ENCODE measurements around the gene SPAG16.
"Not testable (repeated sequence)": the region's sequence is repeated elsewhere in the genome, so short reads cannot be mapped to it uniquely, and the experiment has no call there.

SPAG16 gene

DNA sequence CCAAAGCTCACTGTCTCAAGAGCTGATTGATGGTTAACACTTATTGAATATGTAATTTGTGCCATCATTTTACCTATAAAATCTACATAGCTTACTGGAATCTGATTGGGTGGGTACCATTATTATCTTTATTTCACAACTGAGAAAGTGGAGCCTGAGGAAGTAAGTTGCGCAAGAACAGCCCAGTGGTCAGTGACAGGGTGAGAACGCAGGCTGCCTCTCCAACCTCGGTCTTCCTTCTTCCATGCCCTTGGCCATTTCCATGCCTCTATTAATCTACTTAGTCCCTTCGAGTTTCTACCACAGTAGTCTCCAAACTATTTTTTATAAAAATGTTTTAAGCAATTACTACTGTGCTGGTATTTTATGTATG is 735.7 kb downstream of the SPAG16 start:
- no peak for DNase-seq

DNA sequence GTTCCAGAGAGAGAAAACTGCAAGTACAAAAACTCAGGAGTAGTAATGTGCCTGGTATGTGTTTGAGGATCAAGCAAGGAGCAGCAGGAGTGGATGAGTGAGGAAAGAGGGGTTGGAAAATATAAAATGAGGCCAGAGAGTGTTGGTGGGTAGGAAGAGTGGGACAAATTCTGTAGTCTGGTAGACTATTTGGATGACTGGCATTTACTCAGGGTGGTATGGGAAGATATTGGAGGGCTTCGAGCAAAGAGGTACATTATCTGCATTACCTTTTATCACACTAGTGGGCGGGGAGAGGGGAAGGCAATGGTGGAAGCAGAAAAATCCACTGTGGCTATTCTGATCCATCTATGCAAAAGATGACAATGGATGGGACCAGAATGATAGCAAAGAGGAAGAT is 744.9 kb downstream of the SPAG16 start:
- no peak for DNase-seq

DNA sequence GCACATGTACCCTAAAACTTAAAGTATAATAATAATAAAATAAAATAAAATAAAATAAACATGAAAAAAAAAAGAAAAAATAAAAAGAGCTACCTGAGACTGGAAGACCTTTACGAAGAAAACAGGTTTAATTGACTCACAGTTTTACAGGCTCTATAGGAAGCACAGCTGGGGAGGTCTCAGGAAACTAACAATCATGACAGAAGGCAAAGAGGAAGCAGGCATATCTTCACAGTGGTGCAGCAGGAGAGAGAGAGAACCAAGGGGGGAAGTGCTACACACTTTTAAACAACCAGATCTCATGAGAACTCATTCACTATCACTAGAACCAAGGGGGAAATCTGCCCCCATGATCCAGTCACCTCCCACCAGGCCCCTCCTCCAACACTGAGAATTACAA is 747.3 kb downstream of the SPAG16 start:
- DNase-seq, result no peak

DNA sequence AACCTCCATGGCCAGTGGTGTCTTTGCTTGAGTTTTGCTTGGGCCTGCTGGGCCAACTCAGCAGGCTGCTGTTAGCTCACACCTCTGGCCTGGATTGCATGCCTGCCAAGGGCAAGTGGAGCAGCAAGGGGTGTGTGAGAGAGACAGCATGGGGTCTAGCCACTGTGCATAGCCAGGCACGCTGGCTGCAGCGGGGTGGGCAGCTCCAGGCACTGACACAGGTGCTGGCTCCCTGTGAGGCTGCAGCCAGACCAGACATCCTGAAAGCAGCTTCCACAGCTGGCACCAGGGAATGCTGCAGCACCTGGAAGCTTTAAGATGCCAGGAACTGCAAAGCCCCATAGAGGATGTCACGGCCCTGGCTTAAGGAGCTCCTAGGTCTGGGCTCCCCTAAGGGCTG is 750.2 kb downstream of the SPAG16 start:
- DNase-seq, result no peak

DNA sequence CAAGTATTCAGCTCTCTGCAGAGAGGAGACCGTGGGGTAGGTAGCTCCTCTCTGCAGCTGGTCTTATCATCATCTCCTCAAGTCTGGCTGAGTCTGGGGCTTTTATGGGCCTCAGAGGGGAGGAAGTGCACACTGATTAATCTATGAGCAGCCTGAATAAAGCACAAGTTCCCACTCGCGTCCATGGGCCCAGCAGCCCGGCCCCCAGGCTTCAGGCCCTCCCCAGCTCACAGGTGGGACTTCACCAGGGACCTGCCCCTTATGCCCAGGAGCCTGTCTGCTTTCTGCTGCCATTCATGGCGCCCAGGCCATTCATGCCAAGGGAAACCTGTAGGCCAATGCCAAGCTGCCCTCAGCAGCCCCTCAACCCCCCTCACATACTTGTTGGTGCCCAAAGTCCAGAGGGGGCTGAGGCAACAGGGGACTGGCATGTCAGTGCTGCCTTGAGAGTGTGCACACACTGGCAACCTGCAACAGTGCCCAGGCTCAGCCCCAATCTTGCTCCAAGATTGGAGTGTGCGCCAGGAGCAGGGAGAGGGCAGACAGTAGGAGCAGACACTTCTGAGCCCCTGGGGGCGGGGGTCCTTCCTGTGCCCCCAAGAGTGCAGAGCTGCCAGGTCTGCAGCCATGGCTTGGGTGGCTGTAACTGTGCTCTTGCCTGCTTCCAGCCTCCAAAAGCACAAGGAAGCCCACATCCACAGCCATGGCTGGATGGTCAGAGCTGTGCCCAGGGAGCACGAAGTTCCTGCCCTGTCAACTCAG is 751.0 kb downstream of the SPAG16 start:
- no peak for DNase-seq

DNA sequence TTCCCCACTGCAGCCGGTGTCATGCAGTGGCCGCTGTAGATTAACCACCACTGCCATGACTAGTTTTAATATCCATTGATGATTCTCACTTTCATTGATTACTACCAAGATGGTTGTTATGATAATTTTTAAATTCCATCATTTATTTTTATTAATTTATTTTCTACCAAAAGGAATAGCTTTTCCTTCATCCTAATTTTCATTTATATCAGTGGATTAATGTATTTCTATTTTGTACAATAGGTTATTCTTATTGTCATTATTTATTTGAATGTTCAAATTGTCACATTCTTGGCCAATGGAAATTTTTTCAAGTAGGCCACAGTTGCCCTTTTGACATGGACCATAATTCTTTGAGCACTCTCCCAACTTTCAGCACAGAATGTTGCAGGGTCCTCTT is 751.7 kb downstream of the SPAG16 start:
- DNase-seq, result no peak

DNA sequence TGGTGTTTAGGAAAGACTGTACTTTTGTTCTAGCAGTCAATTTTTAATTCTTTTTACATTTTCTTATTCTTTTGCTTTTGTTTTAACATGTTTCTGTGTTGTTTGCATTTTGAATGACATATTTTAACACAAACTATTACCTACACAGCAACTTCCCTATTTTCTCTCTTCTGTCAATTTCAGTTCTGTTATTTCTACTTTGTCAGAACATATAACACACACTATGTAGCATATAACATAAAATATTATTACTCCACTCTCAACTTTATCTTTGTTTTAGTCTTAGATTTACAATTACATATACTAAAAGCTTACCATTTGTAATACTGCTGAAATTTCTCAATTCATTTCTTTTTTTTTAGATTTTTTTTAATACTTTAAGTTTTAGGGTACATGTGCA is 753.9 kb downstream of the SPAG16 start:
- DNase-seq, result no peak

DNA sequence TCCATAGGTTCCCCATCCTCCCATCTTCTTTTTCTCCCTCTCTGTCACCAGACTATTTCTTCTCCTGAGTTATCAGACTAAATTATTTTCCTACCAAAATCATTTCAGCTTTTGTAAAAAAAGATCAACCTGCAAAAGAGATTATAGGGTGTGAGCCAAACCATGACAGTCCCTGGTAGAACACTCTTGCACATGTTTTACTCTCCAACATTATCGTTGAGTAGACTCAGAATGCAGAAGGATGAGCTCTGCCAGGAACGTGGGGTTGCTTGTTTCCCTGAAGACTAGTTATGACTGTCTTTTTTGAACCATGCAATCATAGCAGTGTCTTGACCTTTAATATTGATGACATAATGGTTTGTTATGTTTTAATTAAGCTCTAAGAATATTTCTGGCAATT is 766.5 kb downstream of the SPAG16 start:
- DNase-seq, result no peak

DNA sequence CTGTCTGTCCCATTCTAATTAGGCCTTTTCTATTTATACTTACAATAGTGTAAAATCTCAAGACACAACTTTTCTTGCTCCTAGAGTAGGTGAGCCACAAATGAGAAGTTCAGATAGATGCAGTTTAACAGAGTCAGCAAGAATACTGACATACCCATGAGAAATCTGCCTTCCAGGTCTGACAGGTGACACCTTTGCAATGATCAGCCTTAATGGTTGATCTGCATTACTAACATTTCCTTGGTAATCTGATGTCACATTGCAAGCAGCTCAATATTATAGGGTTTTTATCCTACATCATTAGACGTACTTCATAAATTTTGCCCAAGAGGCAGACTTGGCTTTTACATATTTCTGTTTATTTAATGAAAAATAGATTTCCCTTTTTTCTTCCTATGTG is 767.3 kb downstream of the SPAG16 start:
- DNase-seq, result no peak

DNA sequence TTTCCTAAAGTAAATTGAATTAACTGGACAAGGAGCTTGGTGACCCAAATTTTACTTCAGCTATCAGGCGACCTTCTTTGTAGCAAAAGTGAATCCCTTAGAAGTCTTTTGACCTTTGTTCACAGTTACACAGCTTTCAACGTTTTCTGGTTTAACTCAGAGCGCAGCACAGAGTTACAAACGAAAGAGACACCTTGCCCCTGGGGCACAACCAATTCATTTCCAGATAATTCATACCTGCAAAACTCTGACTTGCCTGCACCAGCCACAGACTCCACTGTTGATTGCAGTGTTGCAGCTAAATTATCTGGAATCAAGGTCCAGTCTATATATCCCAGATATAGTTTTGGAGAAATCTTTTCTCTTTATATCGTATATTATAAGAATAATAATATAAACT is 768.0 kb downstream of the SPAG16 start:
- no peak for DNase-seq

DNA sequence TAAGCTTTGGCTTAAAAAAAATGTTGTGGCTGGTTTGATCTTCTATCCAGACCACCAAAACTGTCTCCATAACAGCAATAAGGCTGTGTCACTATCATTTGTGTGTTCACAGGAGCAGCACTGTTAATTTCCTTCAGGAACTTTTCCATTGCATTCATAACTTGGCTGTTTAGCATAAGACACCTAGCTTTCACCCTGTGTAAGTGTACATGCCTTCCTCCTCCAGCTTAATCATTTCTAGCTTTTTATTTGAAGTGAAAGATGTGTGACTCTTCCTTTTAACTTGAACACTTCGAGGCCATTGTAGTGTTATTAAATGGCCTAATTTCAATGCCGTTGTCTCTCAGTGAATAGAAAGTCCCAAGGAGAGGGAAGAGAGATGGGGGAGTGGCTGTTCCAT is 773.7 kb downstream of the SPAG16 start:
- DNase-seq, result no peak

DNA sequence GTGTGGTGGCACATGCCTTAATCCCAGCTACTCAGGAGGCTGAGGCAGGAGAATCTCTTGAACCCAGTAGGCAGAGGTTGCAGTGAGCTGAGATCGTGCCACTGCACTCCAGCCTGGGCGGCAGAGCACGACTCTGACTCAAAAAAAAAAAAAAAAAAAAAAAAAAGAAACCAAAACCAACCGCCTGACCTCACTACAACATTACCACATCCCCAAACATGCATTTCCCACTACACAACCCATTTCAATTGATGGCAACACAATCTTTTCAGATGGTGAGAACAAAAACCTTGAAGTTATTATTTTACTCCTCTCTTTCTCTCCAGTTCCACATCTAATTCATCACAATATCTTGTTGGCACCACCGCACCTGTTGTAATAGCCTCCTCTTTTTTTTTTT is 778.0 kb downstream of the SPAG16 start:
- DNase-seq, result not testable (repeated sequence)

DNA sequence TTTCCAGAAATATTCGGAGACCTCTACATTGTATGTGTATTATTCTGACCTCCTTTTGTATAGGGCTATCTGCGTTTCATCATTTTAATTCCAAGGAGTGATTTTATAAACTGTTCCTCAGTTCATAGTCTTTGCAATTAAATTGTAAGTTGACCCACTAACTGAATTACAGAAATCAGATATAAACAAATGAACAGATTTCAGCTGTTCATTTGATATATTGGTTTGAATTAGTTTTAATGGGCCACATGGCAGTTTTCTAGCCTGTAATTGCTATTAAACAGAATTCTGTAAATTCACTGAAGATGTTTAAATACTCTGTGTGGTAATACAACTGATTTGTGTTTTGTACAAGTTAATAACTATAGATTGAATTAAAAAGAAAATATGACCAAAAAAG is 780.2 kb downstream of the SPAG16 start:
- no peak for DNase-seq

DNA sequence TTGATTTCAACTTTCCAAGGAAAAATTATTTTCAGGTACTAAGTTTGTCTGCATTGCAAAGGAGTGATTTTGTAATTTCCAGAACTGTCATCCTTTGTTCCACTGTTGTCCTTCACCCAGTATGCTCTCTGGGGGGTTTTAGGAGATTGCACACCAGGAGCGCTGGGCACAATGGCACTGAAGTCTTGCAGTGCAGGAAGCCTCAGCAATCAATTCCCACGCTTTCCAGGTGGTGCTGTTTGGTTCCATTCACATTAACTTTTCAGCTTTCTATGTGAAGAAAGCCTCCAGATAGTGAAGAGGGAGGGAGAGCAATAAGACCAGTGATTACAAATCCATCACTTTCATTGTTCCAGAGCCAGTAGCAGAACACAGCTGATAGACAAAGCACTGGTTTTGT is 782.6 kb downstream of the SPAG16 start:
- DNase-seq, result no peak

DNA sequence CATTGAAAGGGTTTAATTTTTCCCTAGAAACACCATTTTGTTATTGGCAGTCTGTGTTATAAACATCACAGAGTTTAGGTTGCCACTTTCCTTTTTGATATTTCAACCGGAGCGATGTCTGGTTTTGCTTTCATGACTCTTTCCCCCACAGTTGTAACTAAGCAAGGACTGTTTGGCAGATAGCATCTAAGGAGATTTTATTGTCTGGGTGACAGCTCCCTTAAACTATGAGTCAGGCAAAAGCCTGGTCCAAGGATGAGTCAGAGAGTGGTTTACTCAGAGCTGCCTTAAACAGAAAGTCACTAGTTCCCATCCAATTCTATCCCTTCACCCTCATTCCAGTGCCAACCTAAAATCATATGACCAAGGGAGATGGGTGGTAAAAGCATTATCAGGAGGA is 785.0 kb downstream of the SPAG16 start:
- DNase-seq, result no peak

DNA sequence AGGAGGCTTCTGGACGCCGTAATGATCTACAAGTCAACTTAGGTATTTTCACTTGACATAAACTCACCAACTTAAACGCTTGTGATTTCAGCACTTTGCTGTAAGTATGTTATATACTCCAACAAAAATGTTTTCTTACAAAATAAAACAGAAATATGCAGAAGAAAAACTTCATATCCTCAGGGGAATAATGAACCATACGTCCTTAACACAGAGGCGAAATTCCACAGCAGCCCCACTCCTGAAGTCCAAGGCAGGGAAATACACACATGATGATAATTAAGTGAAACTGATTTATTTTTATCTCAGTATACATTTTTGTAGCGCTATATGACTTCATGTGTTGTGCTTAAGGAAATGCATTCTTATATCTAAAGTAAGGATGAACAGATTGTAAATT is 791.2 kb downstream of the SPAG16 start:
- no peak for DNase-seq

DNA sequence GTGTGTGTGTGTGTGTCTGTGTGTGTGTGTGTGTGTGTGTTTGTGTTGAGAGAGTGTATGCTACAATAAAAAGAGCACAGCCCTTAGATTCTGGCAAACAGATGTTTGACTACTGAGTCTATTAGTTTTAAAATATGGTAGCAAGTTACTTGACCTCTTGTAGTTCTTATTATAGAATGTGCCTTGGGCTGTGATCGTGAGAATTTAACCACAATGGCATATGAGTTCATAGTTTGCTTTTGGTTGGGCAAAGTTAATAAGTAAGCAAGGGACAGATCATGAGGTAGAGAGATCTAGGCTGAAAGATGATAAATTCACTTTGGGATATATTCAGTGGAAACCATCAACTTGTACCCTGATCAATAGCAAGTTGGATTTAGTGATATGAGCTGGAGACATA is 792.3 kb downstream of the SPAG16 start:
- no peak for DNase-seq

DNA sequence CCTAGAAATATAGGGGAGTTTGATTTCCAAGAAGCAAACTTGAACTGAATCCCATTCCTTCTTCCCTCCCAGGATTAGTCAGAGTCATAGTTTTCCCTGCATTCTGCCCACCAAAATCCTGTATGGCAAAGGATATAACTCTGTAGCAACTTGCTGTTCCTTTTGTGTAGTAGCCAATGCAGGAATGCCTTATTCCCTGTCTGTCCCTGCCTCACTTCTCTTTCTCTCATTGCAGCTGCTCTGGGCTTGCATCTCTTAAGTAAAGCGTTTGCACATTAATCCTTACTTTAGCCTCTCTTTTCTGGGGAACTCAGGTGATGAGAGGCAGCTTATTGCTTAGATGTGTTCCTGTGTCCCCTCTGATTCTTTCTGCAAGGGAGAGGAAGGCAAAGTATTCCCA is 793.5 kb downstream of the SPAG16 start:
- DNase-seq, result no peak

DNA sequence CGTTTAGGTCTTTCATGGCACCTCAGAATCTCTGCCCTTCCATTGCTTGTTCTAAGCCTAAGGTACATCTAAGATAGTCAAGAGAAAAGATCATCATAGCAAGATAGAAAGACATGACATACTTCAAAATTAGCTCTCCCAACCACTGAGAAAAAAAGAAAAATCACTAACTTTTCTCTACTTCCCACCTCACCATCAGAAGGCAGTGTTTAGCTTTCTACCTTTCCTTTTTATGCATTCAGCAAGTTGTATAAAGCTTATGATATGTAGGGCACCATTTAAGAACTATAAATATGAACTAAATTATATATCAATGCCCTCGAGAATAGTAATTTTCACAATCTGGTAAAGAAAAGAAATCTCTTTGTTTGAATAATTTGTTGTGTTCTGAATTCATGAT is 794.8 kb downstream of the SPAG16 start:
- no peak for DNase-seq

DNA sequence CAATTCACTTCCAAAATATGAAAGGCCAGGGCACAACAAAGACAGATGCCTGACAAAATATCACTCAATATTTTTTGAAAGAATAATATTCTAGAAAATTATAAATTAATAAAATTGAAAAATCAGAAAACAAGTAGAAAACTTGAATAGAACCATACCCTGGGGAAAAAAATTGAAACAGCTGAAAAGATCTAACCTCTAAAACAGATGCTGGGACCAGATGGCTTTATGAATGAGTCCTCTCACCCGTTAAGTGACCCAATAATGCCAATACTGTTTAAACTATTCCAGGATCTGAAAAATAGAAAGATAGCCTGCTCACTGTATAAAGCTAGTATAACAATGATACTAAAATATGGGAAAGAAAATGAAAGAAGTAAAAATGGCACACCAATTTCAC is 804.3 kb downstream of the SPAG16 start:
- DNase-seq, result no peak

DNA sequence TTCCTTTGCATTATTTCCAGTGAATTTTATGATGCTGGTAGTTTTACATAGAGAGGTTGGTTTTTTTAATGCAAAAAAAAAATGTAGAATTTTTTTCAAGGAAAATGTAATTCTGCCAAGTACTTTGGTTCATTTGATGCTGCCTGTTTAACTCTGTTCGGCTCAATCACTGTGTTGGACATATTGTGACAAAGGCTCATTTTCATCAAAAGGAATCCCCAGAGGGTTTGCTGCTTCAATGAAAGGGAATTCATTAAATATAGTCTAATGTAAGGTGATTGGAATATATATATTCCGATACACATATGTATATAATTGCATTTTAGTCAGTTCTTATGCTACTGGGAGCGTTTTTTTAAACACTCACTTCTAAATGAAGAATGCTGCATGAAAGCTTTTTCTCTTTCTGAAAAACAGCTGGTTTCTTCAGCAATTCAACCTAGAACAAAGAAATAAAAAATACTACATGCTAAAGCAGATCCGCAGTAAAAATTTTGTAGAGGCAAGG is 812.0 kb downstream of the SPAG16 start:
- DNase-seq, result no peak

DNA sequence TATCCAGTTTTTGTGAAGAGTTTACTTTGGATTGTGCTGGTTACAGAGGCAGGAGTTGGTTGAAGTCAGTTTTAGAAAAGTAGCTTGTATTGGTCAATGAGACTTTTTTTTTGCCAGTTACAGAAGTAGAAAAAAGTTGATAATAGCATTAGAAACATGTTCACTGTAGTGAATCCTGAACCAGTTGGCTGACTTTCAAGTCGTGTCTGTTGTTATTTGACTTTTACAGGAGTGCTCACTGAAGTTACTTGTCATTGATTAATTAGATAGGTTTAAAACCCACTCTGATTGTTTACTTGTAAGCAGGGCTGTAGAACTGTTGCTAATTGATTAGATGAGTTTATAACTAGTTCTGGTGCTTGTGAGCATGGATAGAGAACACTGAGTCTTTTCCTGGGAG is 814.5 kb downstream of the SPAG16 start:
- no peak for DNase-seq

DNA sequence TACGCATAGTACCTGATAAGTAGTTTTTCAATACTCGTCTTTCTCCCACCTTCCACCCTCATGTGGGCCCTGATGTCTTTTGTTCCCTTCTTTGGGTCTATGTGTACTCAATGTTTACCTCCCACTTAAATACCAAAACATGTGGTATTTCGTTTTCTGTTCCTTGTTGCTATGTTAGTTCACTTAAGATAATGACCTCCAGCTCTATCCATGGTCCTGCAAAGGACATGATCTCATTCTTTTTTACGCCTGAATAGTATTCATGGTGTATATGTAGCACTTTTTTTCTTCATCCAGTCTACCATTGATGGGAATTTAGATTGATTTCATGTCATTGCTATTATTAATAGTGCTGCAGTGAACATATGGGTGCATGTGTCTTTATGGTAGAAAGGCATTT is 816.2 kb downstream of the SPAG16 start:
- no peak for DNase-seq

DNA sequence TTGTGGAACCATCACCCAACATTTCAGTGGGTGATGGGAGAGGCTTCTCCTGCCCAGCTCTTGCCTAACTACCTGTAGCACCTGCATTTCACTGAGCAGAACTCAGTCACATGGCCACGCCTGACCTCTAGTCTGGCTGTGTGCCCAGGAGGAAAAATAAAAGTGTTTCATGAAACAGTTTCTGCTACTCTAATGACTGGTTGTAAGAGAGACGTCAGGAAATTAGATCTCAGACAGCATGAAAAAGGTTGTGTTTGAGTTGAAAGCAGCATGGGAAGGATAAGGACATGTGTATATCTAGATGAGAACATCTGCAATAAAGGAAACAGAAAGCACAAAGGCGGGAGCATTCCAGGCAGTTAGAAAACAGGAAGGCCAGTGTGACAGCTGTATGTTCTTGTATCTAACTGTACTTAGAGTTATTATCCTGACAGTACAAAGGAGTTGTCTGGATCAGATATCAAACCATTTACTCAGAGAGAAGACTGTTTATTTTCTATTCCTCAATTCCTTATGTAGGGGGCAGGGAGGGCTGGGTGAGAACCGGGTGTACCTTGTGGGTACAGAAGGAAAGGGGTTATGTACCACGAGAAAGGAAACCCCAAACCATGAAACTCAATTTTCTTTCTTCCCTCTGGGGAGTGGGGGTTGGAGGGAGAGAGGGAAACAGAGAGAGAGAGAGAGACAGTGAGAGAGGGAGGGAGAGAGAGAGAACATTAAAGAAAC is 819.2 kb downstream of the SPAG16 start:
- no peak for DNase-seq

DNA sequence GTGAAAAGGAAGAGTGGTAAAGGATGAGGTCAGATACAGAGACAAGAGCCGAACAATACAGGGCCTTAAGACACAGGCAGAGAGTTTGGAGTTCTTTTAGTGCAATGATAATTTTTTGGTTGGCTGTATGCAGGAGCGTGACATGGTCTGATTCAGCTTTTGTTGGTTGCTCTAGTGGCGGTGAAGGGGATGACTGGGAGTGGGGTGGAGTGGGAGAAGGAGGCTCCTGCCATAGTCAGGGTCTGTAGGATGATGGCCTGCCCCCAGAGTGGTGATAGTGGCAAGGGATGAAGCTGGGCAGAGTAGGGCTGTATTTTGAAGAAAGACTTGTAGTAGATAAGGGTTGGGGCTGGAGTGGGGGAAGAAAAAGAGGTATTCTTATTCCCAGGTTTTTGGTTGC is 820.0 kb downstream of the SPAG16 start:
- DNase-seq, result no peak

Data from cortex of kidney (tissue), 1 donor.